K562 (cell line): ENCODE data around the gene SCAP. TPM values are rescaled to one million over a fixed set of nuclear protein-coding genes. Genes with fewer than 3 reads are reported as not detected.

Experiments used
- CGGBP1 ChIP-seq: fragments of 250-450 bp; sonication (Bioruptor Pico); IDR thresholded peaks from 2 replicates; pipeline ENCODE4 v1.9.0; 2021; ENCODE audit warnings: mild to moderate bottlenecking
- CHD1 ChIP-seq: fragments of 200-600 bp; sonication (generic); IDR thresholded peaks from one replicate; pipeline ENCODE4 v1.6.1; 2012; ENCODE audit warnings: mild to moderate bottlenecking, moderate library complexity, low read length, inconsistent platforms
- CREB1 ChIP-seq, 2 experiments: sonication (generic) in 1 of 2; formaldehyde crosslinking in 1 of 2; IDR thresholded peaks; 2 replicates each; pipeline versions ENCODE4 v1.6.1 to v1.8.0; 2012 to 2022; ENCODE audit warnings: inconsistent platforms in 1 of 2, mild to moderate bottlenecking in 1 of 2, missing genetic modification reagents in 1 of 2, moderate library complexity in 1 of 2
- CREB3 ChIP-seq: fragments of 450-650 bp; conservative IDR thresholded peaks from 2 replicates; pipeline ENCODE4 v1.6.1; 2016; ENCODE audit warnings: missing genetic modification characterization, low read depth, mild to moderate bottlenecking, missing compliant biosample characterization, moderate library complexity
- CREM ChIP-seq: IDR thresholded peaks from 2 replicates; pipeline ENCODE4 v1.6.1; 2014; ENCODE audit warnings: antibody characterized with exemption, low read depth
- E2F1 ChIP-seq: sonication (generic); formaldehyde crosslinking; IDR thresholded peaks from 2 replicates; pipeline ENCODE4 v1.8.1; 2023; ENCODE audit warnings: mild to moderate bottlenecking, missing genetic modification reagents, moderate library complexity
- ELK3 ChIP-seq: fragments of 450-650 bp; formaldehyde crosslinking; IDR thresholded peaks from 2 replicates; pipeline ENCODE4 v1.4.0; 2020; ENCODE audit warnings: mild to moderate bottlenecking
- HNRNPK ChIP-seq: fragments of 200-400 bp; formaldehyde crosslinking; IDR thresholded peaks from one replicate; pipeline ENCODE4 v1.6.1; 2018; ENCODE audit warnings: mild to moderate bottlenecking, low read depth, low read length; ENCODE audit not compliant: poor library complexity, severe bottlenecking
- JUND ChIP-seq, 2 experiments: IDR thresholded peaks; 2 replicates in 1 of 2; 3 replicates in 1 of 2; pipeline ENCODE4 v1.6.1; 2011; ENCODE audit warnings: borderline replicate concordance in 2 of 2, low read depth in 2 of 2, low read length in 2 of 2, improper control_type of control experiment in 1 of 2, missing biosample characterization in 1 of 2, missing genetic modification characterization in 1 of 2, missing genetic modification reagents in 1 of 2
- MAX ChIP-seq: sonication (generic); formaldehyde crosslinking; IDR thresholded peaks from 2 replicates; pipeline ENCODE4 v1.9.0; 2022; ENCODE audit warnings: mild to moderate bottlenecking, missing genetic modification reagents
- MEF2D ChIP-seq: conservative IDR thresholded peaks from 2 replicates; pipeline ENCODE4 v1.6.1; 2016; ENCODE audit warnings: low read depth, missing genetic modification characterization, missing compliant biosample characterization
- MEIS2 ChIP-seq: fragments of 450-650 bp; IDR thresholded peaks from 2 replicates; pipeline ENCODE4 v1.6.1; 2014; ENCODE audit warnings: mild to moderate bottlenecking; ENCODE audit not compliant: partially characterized antibody
- MLX ChIP-seq, 2 experiments: fragments of 450-650 bp in 1 of 2; sonication (generic) in 1 of 2; formaldehyde crosslinking; conservative IDR thresholded peaks; 2 replicates each; pipeline versions ENCODE4 v1.4.0 to v1.8.1; 2020 to 2022; ENCODE audit warnings: mild to moderate bottlenecking in 1 of 2, missing genetic modification reagents in 1 of 2
- MNT ChIP-seq, 2 experiments: fragments of 450-650 bp; conservative IDR thresholded peaks; 2 replicates each; pipeline ENCODE4 v1.6.1; 2017; ENCODE audit warnings: mild to moderate bottlenecking in 2 of 2, moderate library complexity in 2 of 2
- SIN3B ChIP-seq: fragments of 450-650 bp; IDR thresholded peaks from 2 replicates; pipeline ENCODE4 v1.6.1; 2017; ENCODE audit warnings: low read depth, mild to moderate bottlenecking, moderate library complexity
- SNIP1 ChIP-seq: fragments of 450-650 bp; IDR thresholded peaks from 2 replicates; pipeline ENCODE4 v1.7.1; 2017; ENCODE audit warnings: low read depth, mild to moderate bottlenecking
- SP2 ChIP-seq: IDR thresholded peaks from 2 replicates; pipeline ENCODE4 v1.6.1; 2011; ENCODE audit warnings: mild to moderate bottlenecking, low read depth, low read length, moderate library complexity; ENCODE audit not compliant: poor library complexity, severe bottlenecking; ENCODE audit errors: extremely low read depth
- TAF1 ChIP-seq: IDR thresholded peaks from 2 replicates; pipeline ENCODE4 v1.6.1; 2011; ENCODE audit warnings: mild to moderate bottlenecking, low read length, moderate library complexity; ENCODE audit not compliant: insufficient read depth, control insufficient read depth, severe bottlenecking; ENCODE audit errors: extremely low read depth
- TRIM28 ChIP-seq: fragments of 450-650 bp; IDR thresholded peaks from 2 replicates; pipeline ENCODE4 v1.6.1; 2017
- ZKSCAN1 ChIP-seq: fragments of 150-350 bp; IDR thresholded peaks from 2 replicates; pipeline ENCODE4 v1.6.1; 2016; ENCODE audit warnings: low read depth, low read length
- ZNF507 ChIP-seq: conservative IDR thresholded peaks from 2 replicates; pipeline ENCODE4 v1.6.1; 2017; ENCODE audit warnings: missing genetic modification characterization, missing compliant biosample characterization
- polyA plus RNA-seq, 8 experiments: library from polyadenylated mRNA; depleted of rRNA in 4 of 8; stranded (reverse) in 5 of 8; unstranded in 3 of 8; fragments of >200 nt; fragmentation: Nextera tagmentation in 2 of 8; fragmentation: Illumina TruSeq in 1 of 8; extraction: Ambion mirVana in 2 of 8; extraction: Trizol in 1 of 8; gene quantifications; 2 replicates each; pipeline versions ENCODE4 v1.2.1 to v1.2.3, GENCODE V29; 2011 to 2014; ENCODE audit warnings: inconsistent platforms in 1 of 8, missing spikeins in 1 of 8
- total RNA-seq, 7 experiments: library from RNA; depleted of rRNA in 6 of 7; stranded (reverse); fragments of >200 nt in 6 of 7; fragmentation: Illumina TruSeq in 2 of 7; extraction: Trizol in 2 of 7; gene quantifications; 2 replicates each; pipeline versions ENCODE4 v1.2.1 to v1.2.3, GENCODE V29; 2011 to 2021; ENCODE audit warnings: low replicate concordance in 1 of 7

The SCAP gene
- total and polyA plus RNA-seq, 9 of the 15 experiments (the other 6 are each of a cell fraction or from before 2014, with no cell fraction given), result 2.6 to 104 (median 37.8) TPM

GRCh38 chr3:47504113-47504512 is 28.4 kb upstream of the SCAP start (continued):
- TF ChIP-seq CGGBP1 (CRISPR knock-in tag), result no peak
- TF ChIP-seq SP2, result no peak
- TF ChIP-seq ZKSCAN1, result no peak
- no peak for TF ChIP-seq TAF1
- no peak for TF ChIP-seq TRIM28
- TF ChIP-seq MEF2D (tag), result no peak
- no peak for TF ChIP-seq HNRNPK
- TF ChIP-seq SIN3B, result no peak
- no peak for TF ChIP-seq JUND (IDR thresholded peaks at IDR 0.05; ENCODE audit: borderline replicate concordance, low read depth, low read length)
- no peak for TF ChIP-seq JUND (tag; IDR thresholded peaks at IDR 0.05; ENCODE audit: borderline replicate concordance, low read depth, low read length)
- TF ChIP-seq CHD1, result no peak
- TF ChIP-seq ZNF507 (tag), result no peak
- TF ChIP-seq E2F1, result no peak
- no peak for TF ChIP-seq MLX (CRISPR knock-in tag; conservative IDR thresholded peaks at IDR 0.05)
- no peak for TF ChIP-seq CREB1 (IDR thresholded peaks at IDR 0.05)
- no peak for TF ChIP-seq CREB1 (CRISPR knock-in tag; IDR thresholded peaks at IDR 0.05)
- TF ChIP-seq CREM, result no peak
- no peak for TF ChIP-seq CREB3 (tag)
- no peak for TF ChIP-seq MEIS2
- no peak for TF ChIP-seq ELK3 (CRISPR knock-in tag)
- TF ChIP-seq MNT (conservative IDR thresholded peaks at IDR 0.05), result peak; percentile 12 to 42; a peak in 1 of 4 replicates
- peak; percentile 76 for TF ChIP-seq MAX
- peak; percentile 77; the same call in 1 of the 2 replicates for TF ChIP-seq SNIP1
